ENCODE results near the gene ACTR8. TPM values are rescaled to one million over a fixed set of nuclear protein-coding genes. Genes with fewer than 3 reads are reported as not detected.

ACTR8 gene
- polyA plus RNA-seq, 4 donors, result 33.9 to 44.9 (median 40.8) TPM

GRCh38 chr3:53818221-53819162, 63.5 kb downstream of the ACTR8 start:
- no peak for DNase-seq (ENCODE audit: low read depth in 4 of 4, low spot score in 3 of 4)

GRCh38 chr3:53817809-53818208, 64.1 kb downstream of the ACTR8 start:
- DNase-seq (ENCODE audit: low read depth in 4 of 4, low spot score in 3 of 4), result no peak

GRCh38 chr3:53817211-53817610, 64.7 kb downstream of the ACTR8 start:
- DNase-seq (ENCODE audit: low read depth in 4 of 4, low spot score in 3 of 4), result no peak

Other genes with a start within 250 kb of the ACTR8 start
- 10 to 100 TPM in 1 of 4 donors, 1 to 10 TPM in 3; 7.3 to 10.8 (median 8.5) TPM for gene CHDH, start 35.7 kb downstream of the ACTR8 start, polyA plus RNA-seq (ENCODE audit: insufficient read length in 4 of 4)
- 10 to 100 TPM; 13.4 to 18.4 (median 14.4) TPM for gene IL17RB, start 35.6 kb downstream of the ACTR8 start, polyA plus RNA-seq (ENCODE audit: insufficient read length in 4 of 4)
- gene SELENOK, start 9.7 kb upstream of the ACTR8 start, polyA plus RNA-seq (ENCODE audit: insufficient read length in 4 of 4), result 10 to 100 TPM; 72.8 to 94.4 (median 78.2) TPM
- gene CACNA2D3, start 240.4 kb upstream of the ACTR8 start, polyA plus RNA-seq (ENCODE audit: insufficient read length in 4 of 4), result 1 to 10 TPM; 1.5 to 2.1 (median 1.7) TPM

Measured in right renal pelvis (tissue), 4 donors.